Measurements from ENCODE around the gene ZYG11A. TPM values are rescaled to one million over a fixed set of nuclear protein-coding genes. Genes with fewer than 3 reads are reported as not detected.

The ZYG11A gene
- 0.65 and 0.91 TPM in 2 replicates for total RNA-seq

DNA sequence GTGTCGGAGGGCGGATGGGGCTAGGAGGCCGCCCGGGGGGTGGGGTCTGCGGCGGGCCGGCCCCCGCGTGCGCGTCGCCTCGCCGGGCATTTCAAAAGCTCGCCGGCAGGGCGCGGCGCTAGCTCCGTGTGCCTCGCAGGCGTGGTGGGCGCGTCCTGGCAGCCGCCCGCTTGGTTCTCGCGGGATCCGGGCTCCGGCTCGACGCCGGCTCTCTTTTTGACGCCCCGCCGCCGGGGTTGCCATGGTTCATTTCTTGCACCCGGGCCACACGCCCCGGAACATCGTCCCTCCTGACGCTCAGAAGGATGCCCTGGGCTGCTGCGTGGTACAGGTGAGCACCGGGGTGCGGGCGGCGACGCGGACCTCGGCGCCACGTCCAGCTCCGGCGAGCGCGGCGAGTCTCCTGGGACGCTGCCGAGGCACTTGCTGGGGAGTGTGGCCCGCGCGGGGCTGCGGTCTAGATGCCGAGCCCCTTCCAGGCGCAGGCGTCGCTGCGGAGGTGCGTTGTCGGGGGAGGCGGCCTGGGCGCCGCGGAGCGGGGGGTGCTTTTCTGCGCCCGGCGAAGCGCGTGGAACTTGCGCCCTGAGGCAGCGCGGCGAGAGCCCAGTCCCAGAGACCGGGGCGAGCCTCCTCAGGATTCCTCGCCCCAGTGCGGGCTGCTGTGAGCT lies at the start of gene ZYG11A:
ZYG11A (plus strand) TSS at position 118 of the 668 bp plus-strand sequence; CDS start at position 242, 124 bp downstream.

DNA sequence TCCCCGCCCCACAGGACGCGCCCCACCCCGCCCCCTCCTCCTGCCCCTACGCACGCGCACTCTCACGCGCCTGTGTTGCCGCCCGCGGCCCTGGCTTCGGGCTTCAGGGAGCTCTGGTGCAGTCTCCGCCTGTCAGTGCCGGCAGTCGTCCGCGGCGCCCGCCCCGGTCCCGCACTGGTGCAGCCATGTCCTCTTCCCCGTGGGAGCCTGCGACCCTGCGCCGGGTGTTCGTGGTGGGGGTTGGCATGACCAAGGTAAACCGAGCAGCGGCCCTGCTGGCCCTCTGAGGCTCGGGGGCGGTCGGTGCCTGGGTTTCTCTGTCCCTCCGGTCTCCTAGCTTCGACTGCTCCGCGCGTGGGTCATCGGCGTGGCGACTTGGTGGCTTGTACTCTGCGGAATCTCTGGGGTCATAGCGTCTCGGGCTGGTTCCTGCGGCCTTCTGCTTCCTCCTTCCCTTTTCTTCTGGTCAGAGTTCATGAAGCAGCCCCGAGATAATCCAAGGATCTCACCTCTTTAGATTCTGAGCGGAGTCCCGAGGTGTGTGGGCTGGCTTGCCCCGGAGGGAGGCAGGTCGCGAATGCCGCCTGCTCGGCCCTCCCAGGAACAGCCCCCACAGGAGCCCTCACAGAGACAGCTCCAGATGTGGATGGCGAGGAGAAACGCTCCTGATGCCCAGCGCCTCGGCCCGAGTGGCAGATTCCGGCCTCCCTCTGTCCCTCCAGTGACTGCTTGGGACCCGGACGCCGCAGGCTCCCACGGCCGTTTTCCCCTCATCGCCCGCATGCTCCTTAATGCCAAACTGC lies 84.9 kb downstream of the ZYG11A start, which contains the start of gene SCP2:
SCP2 (plus strand) TSS at position 65 of the 803 bp plus-strand sequence; CDS start at position 186, 121 bp downstream.

Other genes with a start within 250 kb of the ZYG11A start
- 25.4 and 37.0 TPM in 2 replicates for gene GPX7, start 240.4 kb upstream of the ZYG11A start, total RNA-seq
- not detected in 2 replicates for gene SHISAL2A, start 209.6 kb upstream of the ZYG11A start, total RNA-seq
- gene COA7, start 144.4 kb upstream of the ZYG11A start, total RNA-seq = 16.6 and 18.2 TPM in 2 replicates
- 29.9 and 39.8 TPM in 2 replicates for gene ZYG11B, start 116.3 kb upstream of the ZYG11A start, total RNA-seq
- 6.5 and 16.9 TPM in 2 replicates for gene ECHDC2, start 79.0 kb downstream of the ZYG11A start, total RNA-seq
- 184 and 197 TPM in 2 replicates for gene SCP2, start 84.5 kb downstream of the ZYG11A start, total RNA-seq
- gene PODN, start 219.5 kb downstream of the ZYG11A start, total RNA-seq = 0.30 and 0.65 TPM in 2 replicates

All from epithelial cell of umbilical artery (primary cell).